OCI-LY1 (cell line): ENCODE results near the gene NIM1K.

Source experiments
- H2AFZ ChIP-seq: fragments of 200-600 bp; sonication (generic), shearing (Covaris generic); 2 replicates; pipeline ENCODE4 v1.6.0; 2014; ENCODE audit warnings: antibody characterized with exemption, mild to moderate bottlenecking, low read length
- H3F3A ChIP-seq: fragments of 200-600 bp; sonication (generic), shearing (Covaris generic); 2 replicates; pipeline ENCODE4 v1.6.0; 2014; ENCODE audit warnings: mild to moderate bottlenecking, antibody characterized with exemption, low read length, moderate library complexity; ENCODE audit not compliant: insufficient read depth
- H3K27ac ChIP-seq: fragments of 200-600 bp; sonication (generic); 2 replicates; pipeline ENCODE4 v1.5.1; 2014; ENCODE audit warnings: low read length, mixed run types, mild to moderate bottlenecking, low read depth; ENCODE audit not compliant: poor library complexity, severe bottlenecking
- H3K27me3 ChIP-seq: fragments of 200-600 bp; sonication (generic); 2 replicates; pipeline ENCODE4 v1.6.0; 2014; ENCODE audit warnings: antibody characterized with exemption, mild to moderate bottlenecking, low read length, moderate library complexity; ENCODE audit not compliant: insufficient read depth
- H3K36me3 ChIP-seq: fragments of 200-600 bp; sonication (generic); 2 replicates; pipeline ENCODE4 v1.6.1; 2014; ENCODE audit warnings: mild to moderate bottlenecking, antibody characterized with exemption, low read length, moderate library complexity, mixed read lengths; ENCODE audit not compliant: insufficient read depth
- H3K4me1 ChIP-seq: fragments of 200-600 bp; sonication (generic); 2 replicates; pipeline ENCODE4 v1.5.1; 2014; ENCODE audit warnings: mild to moderate bottlenecking, low read length, moderate library complexity; ENCODE audit not compliant: insufficient read depth, severe bottlenecking
- H3K4me2 ChIP-seq: fragments of 200-600 bp; sonication (generic), shearing (Covaris generic); 2 replicates; pipeline ENCODE4 v1.6.1; 2014; ENCODE audit warnings: low read length
- H3K4me3 ChIP-seq: fragments of 200-600 bp; sonication (generic); 2 replicates; pipeline ENCODE4 v1.5.1; 2014; ENCODE audit warnings: low read length, low read depth, mild to moderate bottlenecking, mixed read lengths; ENCODE audit not compliant: poor library complexity, severe bottlenecking
- H3K79me2 ChIP-seq: fragments of 200-600 bp; shearing (Covaris generic); 2 replicates; pipeline ENCODE4 v1.6.1; 2016; ENCODE audit warnings: mixed run types, low read length, mixed read lengths; ENCODE audit not compliant: insufficient read depth
- H3K9ac ChIP-seq: fragments of 200-600 bp; sonication (generic), shearing (Covaris generic); 2 replicates; pipeline ENCODE4 v1.6.1; 2014; ENCODE audit warnings: mild to moderate bottlenecking, low read length, mixed read lengths
- H3K9me2 ChIP-seq: fragments of 200-600 bp; sonication (generic), shearing (Covaris generic); 2 replicates; pipeline ENCODE4 v1.6.1; 2014; ENCODE audit warnings: low read depth, mild to moderate bottlenecking, low read length, mixed read lengths
- H3K9me3 ChIP-seq: fragments of 200-600 bp; shearing (Covaris generic); 2 replicates; pipeline ENCODE4 v1.6.1; 2014; ENCODE audit warnings: low read length, mixed read lengths
- H4K20me1 ChIP-seq: fragments of 200-600 bp; sonication (generic), shearing (Covaris generic); 2 replicates; pipeline ENCODE4 v1.6.0; 2016; ENCODE audit warnings: mild to moderate bottlenecking, low read length; ENCODE audit not compliant: insufficient read depth
- CTCF ChIP-seq: fragments of 200-600 bp; sonication (generic), shearing (Covaris generic); IDR thresholded peaks from 2 replicates; pipeline ENCODE4 v1.5.1; 2017; ENCODE audit warnings: mild to moderate bottlenecking, antibody characterized with exemption, low read length, moderate library complexity, mixed read lengths
- EZH2 ChIP-seq: fragments of 200-600 bp; sonication (generic), shearing (Covaris generic); IDR thresholded peaks from 2 replicates; pipeline ENCODE4 v1.8.0; 2017; ENCODE audit warnings: borderline replicate concordance, mixed run types, mild to moderate bottlenecking, antibody characterized with exemption, low read length, moderate library complexity, mixed read lengths

The NIM1K gene

DNA sequence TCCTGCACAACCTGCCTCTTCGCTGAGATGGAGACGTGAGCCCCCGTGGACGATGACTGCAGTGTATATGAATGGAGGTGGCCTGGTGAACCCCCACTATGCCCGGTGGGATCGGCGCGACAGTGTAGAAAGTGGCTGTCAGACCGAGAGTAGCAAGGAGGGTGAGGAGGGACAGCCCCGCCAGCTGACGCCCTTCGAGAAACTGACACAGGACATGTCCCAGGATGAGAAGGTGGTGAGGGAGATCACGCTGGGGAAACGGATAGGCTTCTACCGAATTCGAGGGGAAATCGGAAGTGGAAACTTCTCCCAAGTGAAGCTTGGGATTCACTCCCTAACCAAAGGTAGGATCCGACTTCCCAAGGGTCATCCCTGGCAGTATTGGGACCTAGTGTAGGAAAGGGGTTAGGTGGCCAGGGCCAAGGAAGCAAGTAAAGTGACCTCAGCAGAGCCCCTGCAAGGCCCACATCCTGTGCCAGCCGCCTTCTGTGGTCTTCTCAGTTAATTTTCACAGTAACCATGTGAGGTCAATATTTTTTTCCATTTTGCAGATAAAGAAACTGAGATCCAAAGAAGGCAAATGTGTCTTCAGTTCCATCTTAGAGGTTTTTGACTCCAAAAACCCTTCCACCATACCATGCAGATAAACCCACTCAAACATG, 53.8 kb downstream of the NIM1K start:
- Histone ChIP-seq H3F3A (no peaks in the 10 kb centered on the region), H3K4me1 (no peaks in the 10 kb centered on the region), H4K20me1 (no peaks in the 10 kb centered on the region), H3K9me3 (no peaks in the 10 kb centered on the region), H3K4me2 (no peak overlapping the region), H3K79me2 (no peaks in the 10 kb centered on the region), H3K36me3 (no peaks in the 10 kb centered on the region), H3K9me2 (no peaks in the 10 kb centered on the region), H3K27me3 (no peaks in the 10 kb centered on the region), H3K27ac (no peak overlapping the region), H2AFZ (no peak overlapping the region), H3K4me3 (no peak overlapping the region), H3K9ac (no peak overlapping the region)
- no peak for TF ChIP-seq CTCF
- TF ChIP-seq EZH2 = no peak

DNA sequence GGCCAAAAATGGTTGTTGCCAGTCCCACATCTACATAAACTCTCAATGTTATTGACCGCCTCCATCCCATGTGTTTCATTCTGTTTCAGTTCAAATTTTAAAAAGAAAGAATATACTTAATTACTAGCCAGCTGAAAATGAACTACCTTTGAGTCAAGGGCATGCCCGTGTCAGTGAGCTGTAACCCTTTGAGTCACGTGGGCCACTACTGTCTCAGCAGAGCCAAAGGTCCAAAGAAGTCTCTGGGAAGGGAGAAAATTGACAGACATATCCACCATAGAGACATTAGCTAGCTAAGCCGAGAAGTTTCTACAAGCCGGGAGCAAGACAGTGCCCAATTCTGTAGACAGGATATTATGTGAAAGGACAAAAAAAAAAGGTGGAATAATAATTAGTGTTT, 59.7 kb downstream of the NIM1K start:
- no peaks in the 10 kb centered on the region for H4K20me1 ChIP-seq
- no peaks in the 10 kb centered on the region for H3K9me3 ChIP-seq
- H3K4me2 ChIP-seq = no peak overlapping the region
- TF ChIP-seq EZH2 = no peak
- TF ChIP-seq CTCF = no peak
- no peak overlapping the region for H3K27ac ChIP-seq
- H3K4me1 ChIP-seq = no peaks in the 10 kb centered on the region
- H3K9me2 ChIP-seq = no peaks in the 10 kb centered on the region
- H3F3A ChIP-seq = no peaks in the 10 kb centered on the region
- no peaks in the 10 kb centered on the region for H3K36me3 ChIP-seq
- no peak overlapping the region for H2AFZ ChIP-seq
- H3K4me3 ChIP-seq = no peak overlapping the region
- H3K27me3 ChIP-seq = no peaks in the 10 kb centered on the region
- no peak overlapping the region for H3K9ac ChIP-seq
- H3K79me2 ChIP-seq = no peaks in the 10 kb centered on the region

DNA sequence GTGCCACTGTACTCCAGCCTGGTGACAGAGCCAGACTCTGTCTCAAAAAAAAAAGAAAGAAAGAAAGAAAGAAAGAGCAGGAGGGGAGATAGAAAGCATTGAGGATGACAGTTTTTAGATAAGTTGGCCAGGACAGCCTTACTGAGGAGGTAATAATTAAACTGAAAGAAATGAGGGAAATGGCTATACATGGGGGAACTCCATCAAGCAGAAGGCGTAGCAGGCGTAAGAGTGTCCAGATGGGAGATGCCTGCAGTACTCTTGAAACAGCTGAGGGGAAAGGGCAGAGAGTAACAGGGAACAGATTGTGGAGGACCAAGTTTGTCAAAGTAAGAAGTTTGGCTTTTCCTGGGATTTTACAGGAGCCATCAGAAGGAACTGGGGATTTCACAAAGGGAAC, 63.7 kb downstream of the NIM1K start:
- no peaks in the 10 kb centered on the region for H3K36me3 ChIP-seq
- H3K4me3 ChIP-seq = no peak overlapping the region
- H2AFZ ChIP-seq = no peak overlapping the region
- no peaks in the 10 kb centered on the region for H3K9me2 ChIP-seq
- TF ChIP-seq EZH2 (no peak), CTCF (no peak)
- H3K27me3 ChIP-seq = no peaks in the 10 kb centered on the region
- no peak overlapping the region for H3K27ac ChIP-seq
- no peaks in the 10 kb centered on the region for H3K4me1 ChIP-seq
- H3K4me2 ChIP-seq = no peak overlapping the region
- H4K20me1 ChIP-seq = no peaks in the 10 kb centered on the region
- no peak overlapping the region for H3K9ac ChIP-seq
- H3K9me3 ChIP-seq = no peaks in the 10 kb centered on the region
- no peaks in the 10 kb centered on the region for H3K79me2 ChIP-seq
- no peaks in the 10 kb centered on the region for H3F3A ChIP-seq
